ENCODE results near the gene IFI44.

Gene IFI44

DNA sequence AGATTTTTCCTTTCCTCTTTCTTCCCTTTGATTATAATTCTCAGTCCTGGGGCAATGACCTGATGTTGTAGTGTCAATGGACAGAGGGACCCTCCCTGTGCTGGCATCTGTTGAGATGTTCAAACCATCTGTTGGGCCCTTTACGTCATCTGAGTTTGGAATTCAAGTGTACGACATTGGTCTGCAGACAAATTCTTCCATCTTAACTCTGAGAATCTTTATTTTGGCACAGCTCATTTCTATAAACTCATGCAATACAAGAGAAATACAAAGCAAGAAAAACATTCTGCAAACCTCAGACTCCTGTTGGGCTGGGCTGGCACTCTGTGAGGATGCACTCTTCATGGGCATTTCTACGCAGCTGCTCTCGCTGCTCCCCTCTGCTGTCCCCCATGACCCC, 54.2 kb downstream of the IFI44 start:
- no peak for DNase-seq (ENCODE audit: low read depth in 1 of 2, low spot score in 1 of 2)

DNA sequence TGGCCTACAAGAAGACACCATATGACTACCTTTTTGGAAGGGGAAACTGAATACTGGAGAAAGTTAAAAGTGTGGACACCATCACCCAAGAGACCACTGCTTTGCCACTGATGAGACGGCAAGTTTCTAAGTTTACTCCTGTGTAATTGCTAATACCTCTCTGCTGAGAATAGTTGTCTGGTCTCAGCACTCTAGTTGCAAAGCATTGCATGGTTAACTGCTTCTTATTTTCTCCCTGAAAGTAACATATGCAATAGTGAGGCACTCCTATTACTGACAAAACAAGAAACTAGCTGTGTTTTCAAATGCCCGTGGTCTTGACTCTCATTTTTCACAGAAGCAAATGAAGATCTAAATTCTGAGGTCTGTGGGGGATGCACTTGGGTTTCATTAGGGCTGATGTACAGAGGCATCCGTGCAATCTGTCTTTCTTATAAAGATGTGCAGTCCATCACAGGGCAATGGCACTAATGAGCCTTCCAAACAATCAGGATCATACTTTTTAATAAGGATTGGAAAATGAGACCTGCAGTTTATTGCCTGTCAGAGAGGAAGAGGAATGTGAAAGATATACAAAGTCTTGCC, 62.9 kb downstream of the IFI44 start:
- DNase-seq (ENCODE audit: low read depth in 1 of 2, low spot score in 1 of 2) = no peak

- DNase-seq (ENCODE audit: low read depth in 1 of 2, low spot score in 1 of 2) = no peak
Measured at GRCh38 chr1:78713297-78713696, 63.7 kb downstream of the IFI44 start.
